ENCODE measurements around the gene ERICH6B.

GRCh38 chr13:45628094-45628493 lies 12.6 kb upstream of the ERICH6B start:
- no peak for TF ChIP-seq POLR2AphosphoS5 (IDR thresholded peaks at IDR 0.05)
- no peak for TF ChIP-seq EP300 (IDR thresholded peaks at IDR 0.05)
- TF ChIP-seq CTCF (IDR thresholded peaks at IDR 0.05) = no peak

Measured in sigmoid colon (tissue), 4 donors.